Sigmoid colon (tissue), 7 donors: Measurements from ENCODE around the gene ADGRG6. TPM values are rescaled to one million over a fixed set of nuclear protein-coding genes. Genes with fewer than 3 reads are reported as not detected.

ENCODE experiments used
- DNase-seq: peaks from one replicate; pipeline ENCODE4 v3.0.0-alpha.2; 2019
- H3K27ac ChIP-seq, 4 donors: fragments of 200-600 bp; sonication (generic); one replicate each; pipeline ENCODE4 v1.5.1; 2016 to 2019; ENCODE audit warnings: mild to moderate bottlenecking in 1 of 4
- H3K27me3 ChIP-seq, 3 donors: fragments of 200-600 bp; sonication (generic); one replicate each; pipeline ENCODE4 v1.5.1; 2019; ENCODE audit warnings: mild to moderate bottlenecking in 1 of 3
- H3K36me3 ChIP-seq, 4 donors: fragments of 200-600 bp; sonication (generic); one replicate each; pipeline ENCODE4 v1.5.1; 2016 to 2019
- H3K4me1 ChIP-seq, 4 donors: fragments of 200-600 bp; sonication (generic); one replicate each; pipeline ENCODE4 v1.5.1; 2017 to 2019
- H3K4me3 ChIP-seq, 4 donors: fragments of 200-600 bp; sonication (generic); one replicate each; pipeline ENCODE4 v1.5.1; 2017 to 2019; ENCODE audit warnings: mild to moderate bottlenecking in 2 of 4, moderate library complexity in 1 of 4
- H3K9me3 ChIP-seq, 4 donors: fragments of 200-600 bp in 3 of 4; sonication (generic) in 3 of 4; one replicate each; pipeline versions ENCODE4 v1.5.1 to v1.6.1; 2013 to 2019
- EP300 ChIP-seq, 4 donors: sonication (generic); formaldehyde crosslinking; IDR thresholded peaks; one replicate each; pipeline ENCODE4 v1.6.1; 2017; ENCODE audit warnings: antibody characterized with exemption in 4 of 4
- POLR2A ChIP-seq, 2 donors: fragments of 450-650 bp; IDR thresholded peaks; one replicate each; pipeline ENCODE4 v1.6.1; 2016; ENCODE audit warnings: antibody characterized with exemption in 2 of 2, mild to moderate bottlenecking in 2 of 2, moderate library complexity in 2 of 2
- POLR2AphosphoS5 ChIP-seq, 4 donors: sonication (generic); formaldehyde crosslinking; IDR thresholded peaks; one replicate each; pipeline ENCODE4 v1.6.1; 2017; ENCODE audit warnings: antibody characterized with exemption in 4 of 4
- WGBS, 2 donors: extraction: QIAGEN DNeasy Blood & Tissue Kit; methylation state at CpG; one replicate each; pipeline ENCODE4 v1.1.7; 2013; 5-methylcytosine and 5-hydroxymethylcytosine counted together
- intact Hi-C: fragments of 100-400 bp; cut with DNase I; formaldehyde crosslinking; loops from one replicate; pipeline ENCODE4 v1.15.1; 2023
- polyA plus RNA-seq, 3 donors: library from polyadenylated mRNA; stranded (reverse); fragments of 200-250 nt; gene quantifications; one replicate each; pipeline ENCODE4 v1.2.3, GENCODE V29; 2013
- total RNA-seq, 4 donors: library from RNA; depleted of rRNA; stranded (reverse); fragments of >200 nt; gene quantifications; one replicate each; pipeline ENCODE4 v1.1.0, GENCODE V29; 2016
- TF ChIP-seq, protein P1 (sequence below), 4 experiments: fragments of 450-650 bp in 3 of 4; fragments of 200-600 bp in 1 of 4; IDR thresholded peaks; one replicate each; pipeline ENCODE4 v1.5.1; 2016 to 2019; ENCODE audit warnings: antibody characterized with exemption in 4 of 4, mild to moderate bottlenecking in 3 of 4, moderate library complexity in 2 of 4
- donor health status: healthy with polysubstance abuse.
- donor health status: Bipolar disorder and iron deficiency.
- donor health status: healthy.

ADGRG6 gene
- total and polyA plus RNA-seq, 7 donors: 0.60 to 17.6 (median 12.6) TPM

DNA sequence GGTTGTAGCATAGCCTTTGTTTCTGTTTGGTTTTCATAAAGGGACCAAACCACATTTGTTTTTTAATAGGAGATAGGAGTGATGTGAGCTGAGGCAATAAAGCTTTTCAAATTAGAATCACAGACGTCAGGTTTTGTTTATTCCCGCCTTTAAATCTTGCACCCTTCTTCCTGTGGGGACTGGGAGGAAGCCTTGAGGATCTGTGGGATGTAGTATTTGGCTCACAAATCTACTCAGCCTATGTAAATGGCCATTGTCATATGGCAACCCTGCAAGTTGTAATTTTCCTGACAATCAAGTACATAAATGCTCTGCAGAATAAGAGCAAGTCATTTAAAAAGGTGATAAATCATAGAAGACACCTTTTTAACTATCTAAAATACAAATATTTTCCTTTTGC, 110.4 kb downstream of the ADGRG6 start:
- intact Hi-C loops: no loop called here
- TF ChIP-seq POLR2AphosphoS5 (IDR thresholded peaks at IDR 0.05): no peak
- TF ChIP-seq, protein P1, sequence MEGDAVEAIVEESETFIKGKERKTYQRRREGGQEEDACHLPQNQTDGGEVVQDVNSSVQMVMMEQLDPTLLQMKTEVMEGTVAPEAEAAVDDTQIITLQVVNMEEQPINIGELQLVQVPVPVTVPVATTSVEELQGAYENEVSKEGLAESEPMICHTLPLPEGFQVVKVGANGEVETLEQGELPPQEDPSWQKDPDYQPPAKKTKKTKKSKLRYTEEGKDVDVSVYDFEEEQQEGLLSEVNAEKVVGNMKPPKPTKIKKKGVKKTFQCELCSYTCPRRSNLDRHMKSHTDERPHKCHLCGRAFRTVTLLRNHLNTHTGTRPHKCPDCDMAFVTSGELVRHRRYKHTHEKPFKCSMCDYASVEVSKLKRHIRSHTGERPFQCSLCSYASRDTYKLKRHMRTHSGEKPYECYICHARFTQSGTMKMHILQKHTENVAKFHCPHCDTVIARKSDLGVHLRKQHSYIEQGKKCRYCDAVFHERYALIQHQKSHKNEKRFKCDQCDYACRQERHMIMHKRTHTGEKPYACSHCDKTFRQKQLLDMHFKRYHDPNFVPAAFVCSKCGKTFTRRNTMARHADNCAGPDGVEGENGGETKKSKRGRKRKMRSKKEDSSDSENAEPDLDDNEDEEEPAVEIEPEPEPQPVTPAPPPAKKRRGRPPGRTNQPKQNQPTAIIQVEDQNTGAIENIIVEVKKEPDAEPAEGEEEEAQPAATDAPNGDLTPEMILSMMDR (IDR thresholded peaks at IDR 0.05): no peak
- TF ChIP-seq EP300 (IDR thresholded peaks at IDR 0.05): no peak
- no peak for TF ChIP-seq POLR2A (IDR thresholded peaks at IDR 0.05)

DNA sequence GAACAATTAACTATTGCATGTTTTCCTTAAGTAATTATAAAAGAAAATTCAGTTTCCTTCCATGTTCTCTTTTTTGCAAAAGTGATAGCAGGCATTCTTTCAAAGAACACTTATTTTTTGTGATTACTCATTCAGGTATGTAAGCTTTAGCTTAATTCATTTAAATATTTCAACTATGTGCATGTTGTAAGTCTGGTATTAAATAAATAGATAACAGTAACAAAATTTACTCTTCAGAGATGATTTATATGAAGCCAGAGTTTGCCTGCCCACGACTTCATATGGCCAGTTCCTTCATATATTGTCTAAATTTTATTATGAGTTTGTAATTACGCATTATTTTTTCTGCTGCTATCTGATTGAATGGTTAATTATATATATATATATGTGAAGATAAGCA, 110.9 kb downstream of the ADGRG6 start:
- 79 to 88% methylated on average over 2 of the region's 2 CpGs for WGBS, 2 donors
- intact Hi-C loops: no loop called here
- Histone ChIP-seq H3K27ac (no peak overlapping the region), H3K4me3 (no peak overlapping the region), H3K4me1 (no peaks in the 10 kb centered on the region), H3K9me3 (no peaks in the 10 kb centered on the region), H3K36me3 (no peaks in the 10 kb centered on the region), H3K27me3 (no peaks in the 10 kb centered on the region)
- TF ChIP-seq EP300 (IDR thresholded peaks at IDR 0.05) (no peak), POLR2AphosphoS5 (IDR thresholded peaks at IDR 0.05) (no peak), POLR2A (IDR thresholded peaks at IDR 0.05) (no peak)
- no peak for DNase-seq

More for the DNA sequence above, 110.4 kb downstream of the ADGRG6 start:
- no peak for DNase-seq
- Histone ChIP-seq H3K4me3 (no peak overlapping the region), H3K9me3 (no peaks in the 10 kb centered on the region), H3K27ac (no peak overlapping the region), H3K4me1 (no peaks in the 10 kb centered on the region), H3K27me3 (no peaks in the 10 kb centered on the region), H3K36me3 (no peaks in the 10 kb centered on the region)
- 52 to 65% methylated on average over 2 of the region's 2 CpGs for WGBS, 2 donors

DNA sequence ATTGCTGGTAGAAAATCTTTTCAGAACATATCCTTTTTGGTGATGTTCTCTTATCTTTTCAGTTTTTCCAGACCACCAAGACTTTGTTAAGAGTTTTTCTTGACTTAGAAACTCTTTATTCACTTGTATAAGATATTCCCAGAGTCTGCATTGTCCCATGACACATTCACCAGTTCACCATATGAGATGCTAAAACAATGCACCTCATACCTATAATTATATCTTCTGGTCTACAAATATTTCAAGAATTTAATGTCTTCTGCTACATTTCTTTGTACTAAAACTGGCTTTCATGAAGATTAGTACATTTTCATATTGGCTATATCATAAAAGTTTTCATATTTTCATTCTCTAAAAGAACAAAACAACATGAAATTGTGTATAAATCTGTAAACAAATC, 111.3 kb downstream of the ADGRG6 start:
- no peak for TF ChIP-seq EP300 (IDR thresholded peaks at IDR 0.05)
- no peak for TF ChIP-seq POLR2AphosphoS5 (IDR thresholded peaks at IDR 0.05)
- TF ChIP-seq, protein P1 (IDR thresholded peaks at IDR 0.05): no peak
- TF ChIP-seq POLR2A (IDR thresholded peaks at IDR 0.05): no peak
- H3K9me3 ChIP-seq: no peaks in the 10 kb centered on the region
- no peak overlapping the region for H3K27ac ChIP-seq
- intact Hi-C loops: no loop called here
- H3K4me3 ChIP-seq: no peak overlapping the region
- no peaks in the 10 kb centered on the region for H3K36me3 ChIP-seq
- no peaks in the 10 kb centered on the region for H3K27me3 ChIP-seq
- H3K4me1 ChIP-seq: no peaks in the 10 kb centered on the region
- DNase-seq: no peak

DNA sequence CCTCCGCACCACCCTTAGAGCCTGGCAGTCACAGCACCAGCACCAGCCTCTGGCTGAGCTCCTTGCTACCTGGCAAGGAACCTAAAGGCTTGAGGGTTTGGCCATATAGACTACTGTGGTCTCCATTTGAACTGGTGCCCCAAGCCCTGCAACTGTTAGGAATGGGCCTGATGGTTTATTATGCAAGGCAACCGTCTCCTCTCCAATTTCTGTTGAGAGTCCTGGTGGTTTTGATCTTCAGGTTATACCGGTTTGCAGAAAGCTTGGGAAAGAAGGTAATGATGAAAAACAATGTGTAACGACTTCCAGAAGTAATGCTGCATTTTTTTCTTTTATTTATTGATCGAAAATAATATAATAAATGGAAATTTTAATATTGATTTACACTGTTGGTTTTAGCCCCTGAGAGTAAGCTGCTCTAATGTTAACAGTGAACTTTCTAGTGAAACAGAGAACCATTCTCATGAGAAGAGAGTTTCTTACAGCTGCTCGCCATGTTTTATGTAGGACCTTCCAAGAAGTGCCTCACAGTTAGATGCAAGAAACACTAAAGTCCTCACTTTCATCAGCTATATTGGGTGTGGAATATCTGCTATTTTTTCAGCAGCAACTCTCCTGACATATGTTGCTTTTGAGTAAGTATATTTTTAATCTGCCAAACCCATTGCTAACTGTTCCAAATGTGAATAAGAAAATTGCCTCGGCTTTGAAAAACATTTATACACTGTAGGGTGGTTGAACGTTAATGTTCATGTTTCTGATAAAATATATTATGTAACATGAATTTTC, 112.8 kb downstream of the ADGRG6 start:
- TF ChIP-seq POLR2A (IDR thresholded peaks at IDR 0.05) (no peak), EP300 (IDR thresholded peaks at IDR 0.05) (no peak), POLR2AphosphoS5 (IDR thresholded peaks at IDR 0.05) (no peak)
- TF ChIP-seq, protein P1 (IDR thresholded peaks at IDR 0.05): no peak
- intact Hi-C loops: no loop called here
- H3K27ac ChIP-seq: no peak overlapping the region
- 93 to 95% methylated on average over 8 of the region's 8 CpGs for WGBS, 2 donors
- H3K4me1 ChIP-seq: no peaks in the 10 kb centered on the region
- H3K9me3 ChIP-seq: no peaks in the 10 kb centered on the region
- no peaks in the 10 kb centered on the region for H3K36me3 ChIP-seq
- no peak overlapping the region for H3K4me3 ChIP-seq
- no peak for DNase-seq
- H3K27me3 ChIP-seq: no peaks in the 10 kb centered on the region

DNA sequence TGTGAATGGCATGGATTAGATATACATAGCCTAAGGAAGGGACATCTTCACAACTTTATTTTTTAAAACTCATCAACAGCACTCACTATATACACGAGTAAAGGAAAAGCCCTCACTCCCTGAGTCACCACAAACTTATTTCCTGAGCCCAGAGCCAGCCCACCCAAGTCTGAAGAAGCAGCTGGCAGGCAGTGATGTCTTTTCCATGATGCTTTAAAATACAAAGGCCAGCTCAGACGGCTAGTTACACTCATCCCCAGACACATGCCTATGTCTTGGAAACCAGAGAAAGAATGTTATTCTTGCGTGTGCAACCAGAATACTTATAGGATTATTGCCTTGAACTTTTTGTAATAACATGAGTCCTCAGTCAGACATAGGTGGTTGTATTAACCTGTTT, 114.4 kb downstream of the ADGRG6 start:
- Histone ChIP-seq H3K4me3 (no peak overlapping the region), H3K36me3 (no peaks in the 10 kb centered on the region), H3K27ac (no peak overlapping the region), H3K4me1 (no peaks in the 10 kb centered on the region), H3K27me3 (no peaks in the 10 kb centered on the region), H3K9me3 (no peaks in the 10 kb centered on the region)
- intact Hi-C loops: no loop called here
- TF ChIP-seq POLR2AphosphoS5 (IDR thresholded peaks at IDR 0.05): no peak
- TF ChIP-seq, protein P1 (IDR thresholded peaks at IDR 0.05): no peak
- no peak for TF ChIP-seq EP300 (IDR thresholded peaks at IDR 0.05)
- TF ChIP-seq POLR2A (IDR thresholded peaks at IDR 0.05): no peak
- 61 to 82% methylated on average over 3 of the region's 3 CpGs for WGBS, 2 donors
- no peak for DNase-seq
